ENCODE measurements around the gene NAALAD2.
A peak's percentile ranks its signal among the peaks of the same experiment; 100 is the strongest.
"Not testable (repeated sequence)": the region's sequence is repeated elsewhere in the genome, so short reads cannot be mapped to it uniquely, and the experiment has no call there.

Gene NAALAD2

DNA sequence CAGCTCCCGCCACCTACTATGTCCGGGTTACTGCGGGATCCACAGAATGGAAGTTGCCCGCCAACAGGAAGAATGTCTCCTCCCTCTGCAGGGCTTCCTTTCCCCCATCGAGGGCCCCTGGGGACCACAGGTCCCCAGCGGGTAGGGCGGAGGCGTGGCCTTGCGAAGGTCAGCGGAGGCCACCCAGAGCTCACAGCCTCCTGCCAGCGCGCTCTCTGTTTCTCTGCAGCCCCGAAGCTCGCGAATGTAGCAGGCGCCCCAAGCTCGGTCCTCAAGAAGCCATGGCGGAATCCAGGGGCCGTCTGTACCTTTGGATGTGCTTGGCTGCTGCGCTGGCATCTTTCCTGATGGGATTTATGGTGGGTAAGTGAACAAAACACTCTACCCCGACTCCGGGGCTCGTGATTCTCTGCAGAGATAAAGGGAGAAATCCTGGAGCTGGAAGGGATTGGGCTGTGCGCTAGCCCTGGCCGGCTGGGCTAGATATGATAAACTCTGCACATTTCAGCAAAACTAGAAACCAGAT lies at the start of gene NAALAD2:
Gene NAALAD2, plus strand, starts transcription at position 186 of the 526 bp plus-strand sequence. Its CDS starts 96 bp downstream, at position 282.
- no peaks in the 10 kb centered on the region for H3K9me3 ChIP-seq (ENCODE audit: control insufficient read depth in 1 of 2, low read length in 2 of 2)
- no peaks in the 10 kb centered on the region for H3K4me1 ChIP-seq (ENCODE audit: control insufficient read depth in 1 of 2, insufficient read depth in 2 of 2, low read length in 2 of 2)
- peaks cover 4 to 12% of the 10 kb centered on the region in 2 donors for H3K27me3 ChIP-seq (ENCODE audit: control insufficient read depth in 1 of 2, insufficient read depth in 2 of 2, low read length in 2 of 2)
- no peaks in the 10 kb centered on the region for H3K36me3 ChIP-seq (ENCODE audit: control insufficient read depth in 1 of 2, insufficient read depth in 2 of 2, low read length in 2 of 2)
- H3K9ac ChIP-seq (ENCODE audit: low read depth in 1 of 2, low read length in 2 of 2): no peak within 1 kb of the TSS
- H3K27ac ChIP-seq (ENCODE audit: low read depth, low read length): no peak within 1 kb of the TSS
- H3K4me3 ChIP-seq (ENCODE audit: low read depth in 1 of 2, low read length in 2 of 2): peak within 1 kb of the TSS; percentile 38 to 61

- H3K27ac ChIP-seq (ENCODE audit: low read depth, low read length); H3K4me3 ChIP-seq (ENCODE audit: low read depth in 1 of 2, low read length in 2 of 2); H3K36me3 ChIP-seq (ENCODE audit: control insufficient read depth in 1 of 2, insufficient read depth in 2 of 2, low read length in 2 of 2); H3K4me1 ChIP-seq (ENCODE audit: control insufficient read depth in 1 of 2, insufficient read depth in 2 of 2, low read length in 2 of 2); H3K27me3 ChIP-seq (ENCODE audit: control insufficient read depth in 1 of 2, insufficient read depth in 2 of 2, low read length in 2 of 2); H3K9me3 ChIP-seq (ENCODE audit: control insufficient read depth in 1 of 2, low read length in 2 of 2); H3K9ac ChIP-seq (ENCODE audit: low read depth in 1 of 2, low read length in 2 of 2): not testable (repeated sequence)
Measured at GRCh38 chr11:90085650-90086049, 48.8 kb upstream of the NAALAD2 start, which contains the start of gene UBTFL1. Gene UBTFL1, plus strand, starts transcription at chr11:90085950. Its CDS starts 0 bp downstream, at chr11:90085950.

GRCh38 chr11:90088731-90089130 lies 45.7 kb upstream of the NAALAD2 start:
- not testable (repeated sequence) for H3K4me3 ChIP-seq (ENCODE audit: low read depth in 1 of 2, low read length in 2 of 2); H3K27ac ChIP-seq (ENCODE audit: low read depth, low read length); H3K27me3 ChIP-seq (ENCODE audit: control insufficient read depth in 1 of 2, insufficient read depth in 2 of 2, low read length in 2 of 2); H3K4me1 ChIP-seq (ENCODE audit: control insufficient read depth in 1 of 2, insufficient read depth in 2 of 2, low read length in 2 of 2); H3K36me3 ChIP-seq (ENCODE audit: control insufficient read depth in 1 of 2, insufficient read depth in 2 of 2, low read length in 2 of 2); H3K9me3 ChIP-seq (ENCODE audit: control insufficient read depth in 1 of 2, low read length in 2 of 2); H3K9ac ChIP-seq (ENCODE audit: low read depth in 1 of 2, low read length in 2 of 2)

DNA sequence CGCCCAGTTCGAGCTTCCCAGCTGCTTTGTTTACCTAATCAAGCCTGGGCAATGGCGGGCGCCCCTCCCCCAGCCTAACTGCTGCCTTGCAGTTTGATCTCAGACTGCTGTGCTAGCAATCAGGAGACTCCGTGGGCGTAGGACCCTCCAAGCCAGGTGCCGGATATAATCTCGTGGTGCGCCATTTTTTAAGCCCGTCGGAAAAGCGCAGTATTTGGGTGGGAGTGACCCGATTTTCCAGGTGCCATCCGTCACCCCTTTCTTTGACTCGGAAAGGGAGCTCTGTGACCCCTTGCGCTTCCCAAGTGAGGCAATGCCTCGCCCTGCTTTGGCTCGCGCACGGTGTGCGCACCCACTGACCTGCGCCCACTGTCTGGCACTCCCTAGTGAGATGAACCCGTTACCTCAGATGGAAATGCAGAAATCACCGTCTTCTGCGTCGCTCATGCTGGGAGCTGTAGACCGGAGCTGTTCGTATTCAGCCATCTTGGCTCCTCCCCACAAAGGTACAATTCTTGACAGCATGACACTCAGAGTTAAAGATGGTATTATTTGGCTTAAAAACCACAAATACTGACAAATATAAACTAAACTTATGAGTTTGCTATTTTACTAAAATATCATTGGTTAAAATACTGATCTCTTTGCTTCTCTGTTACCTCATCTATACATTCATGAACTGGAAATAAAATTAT lies 39.1 kb upstream of the NAALAD2 start:
- not testable (repeated sequence) for H3K9ac ChIP-seq (ENCODE audit: low read depth in 1 of 2, low read length in 2 of 2); H3K4me3 ChIP-seq (ENCODE audit: low read depth in 1 of 2, low read length in 2 of 2); H3K27ac ChIP-seq (ENCODE audit: low read depth, low read length); H3K27me3 ChIP-seq (ENCODE audit: control insufficient read depth in 1 of 2, insufficient read depth in 2 of 2, low read length in 2 of 2); H3K4me1 ChIP-seq (ENCODE audit: control insufficient read depth in 1 of 2, insufficient read depth in 2 of 2, low read length in 2 of 2); H3K9me3 ChIP-seq (ENCODE audit: control insufficient read depth in 1 of 2, low read length in 2 of 2); H3K36me3 ChIP-seq (ENCODE audit: control insufficient read depth in 1 of 2, insufficient read depth in 2 of 2, low read length in 2 of 2)

GRCh38 chr11:90098261-90098660 lies 36.2 kb upstream of the NAALAD2 start:
- not testable (repeated sequence) for H3K9ac ChIP-seq (ENCODE audit: low read depth in 1 of 2, low read length in 2 of 2); H3K27me3 ChIP-seq (ENCODE audit: control insufficient read depth in 1 of 2, insufficient read depth in 2 of 2, low read length in 2 of 2); H3K9me3 ChIP-seq (ENCODE audit: control insufficient read depth in 1 of 2, low read length in 2 of 2); H3K36me3 ChIP-seq (ENCODE audit: control insufficient read depth in 1 of 2, insufficient read depth in 2 of 2, low read length in 2 of 2); H3K27ac ChIP-seq (ENCODE audit: low read depth, low read length); H3K4me1 ChIP-seq (ENCODE audit: control insufficient read depth in 1 of 2, insufficient read depth in 2 of 2, low read length in 2 of 2); H3K4me3 ChIP-seq (ENCODE audit: low read depth in 1 of 2, low read length in 2 of 2)

- no peaks in the 10 kb centered on the region for H3K9me3 ChIP-seq (ENCODE audit: control insufficient read depth in 1 of 2, low read length in 2 of 2)
- no peaks in the 10 kb centered on the region for H3K36me3 ChIP-seq (ENCODE audit: control insufficient read depth in 1 of 2, insufficient read depth in 2 of 2, low read length in 2 of 2)
- H3K4me1 ChIP-seq (ENCODE audit: control insufficient read depth in 1 of 2, insufficient read depth in 2 of 2, low read length in 2 of 2): no peaks in the 10 kb centered on the region
- H3K4me3 ChIP-seq (ENCODE audit: low read depth in 1 of 2, low read length in 2 of 2): no peak overlapping the region
- H3K9ac ChIP-seq (ENCODE audit: low read depth in 1 of 2, low read length in 2 of 2): no peak overlapping the region
- H3K27ac ChIP-seq (ENCODE audit: low read depth, low read length): no peak overlapping the region
- H3K27me3 ChIP-seq (ENCODE audit: control insufficient read depth in 1 of 2, insufficient read depth in 2 of 2, low read length in 2 of 2): no peaks in the 10 kb centered on the region
Measured at GRCh38 chr11:90100431-90100830, 34.0 kb upstream of the NAALAD2 start.

- Histone ChIP-seq H3K36me3 (ENCODE audit: control insufficient read depth in 1 of 2, insufficient read depth in 2 of 2, low read length in 2 of 2) (no peaks in the 10 kb centered on the region), H3K9ac (ENCODE audit: low read depth in 1 of 2, low read length in 2 of 2) (no peak overlapping the region), H3K4me3 (ENCODE audit: low read depth in 1 of 2, low read length in 2 of 2) (no peak overlapping the region), H3K4me1 (ENCODE audit: control insufficient read depth in 1 of 2, insufficient read depth in 2 of 2, low read length in 2 of 2) (no peaks in the 10 kb centered on the region), H3K27me3 (ENCODE audit: control insufficient read depth in 1 of 2, insufficient read depth in 2 of 2, low read length in 2 of 2) (no peaks in the 10 kb centered on the region), H3K9me3 (ENCODE audit: control insufficient read depth in 1 of 2, low read length in 2 of 2) (no peaks in the 10 kb centered on the region), H3K27ac (ENCODE audit: low read depth, low read length) (no peak overlapping the region)
Measured at GRCh38 chr11:90113541-90113940, 20.9 kb upstream of the NAALAD2 start.

DNA sequence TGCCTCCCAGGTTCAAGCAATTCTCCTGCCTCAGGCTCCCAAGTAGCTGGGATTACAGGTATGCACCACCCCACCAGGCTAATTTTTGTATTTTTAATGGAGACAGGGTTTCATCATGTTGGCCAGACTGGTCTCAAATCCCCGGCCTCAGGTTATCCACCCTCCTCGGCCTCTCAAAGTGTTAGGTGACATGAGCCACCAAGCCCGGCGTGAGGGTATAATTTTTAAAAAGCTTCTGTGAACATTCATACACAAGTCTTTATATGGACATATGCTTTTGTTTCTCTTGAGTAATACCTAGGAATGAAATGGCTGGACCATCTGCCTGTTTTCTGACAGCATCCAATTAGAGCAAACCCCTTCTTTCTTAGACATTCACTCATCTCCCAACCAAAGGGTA lies 14.3 kb upstream of the NAALAD2 start:
- H3K4me1 ChIP-seq (ENCODE audit: control insufficient read depth in 1 of 2, insufficient read depth in 2 of 2, low read length in 2 of 2): no peaks in the 10 kb centered on the region
- H3K4me3 ChIP-seq (ENCODE audit: low read depth in 1 of 2, low read length in 2 of 2): no peak overlapping the region
- no peaks in the 10 kb centered on the region for H3K27me3 ChIP-seq (ENCODE audit: control insufficient read depth in 1 of 2, insufficient read depth in 2 of 2, low read length in 2 of 2)
- H3K27ac ChIP-seq (ENCODE audit: low read depth, low read length): no peak overlapping the region
- H3K9me3 ChIP-seq (ENCODE audit: control insufficient read depth in 1 of 2, low read length in 2 of 2): no peaks in the 10 kb centered on the region
- no peak overlapping the region for H3K9ac ChIP-seq (ENCODE audit: low read depth in 1 of 2, low read length in 2 of 2)
- H3K36me3 ChIP-seq (ENCODE audit: control insufficient read depth in 1 of 2, insufficient read depth in 2 of 2, low read length in 2 of 2): no peaks in the 10 kb centered on the region

DNA sequence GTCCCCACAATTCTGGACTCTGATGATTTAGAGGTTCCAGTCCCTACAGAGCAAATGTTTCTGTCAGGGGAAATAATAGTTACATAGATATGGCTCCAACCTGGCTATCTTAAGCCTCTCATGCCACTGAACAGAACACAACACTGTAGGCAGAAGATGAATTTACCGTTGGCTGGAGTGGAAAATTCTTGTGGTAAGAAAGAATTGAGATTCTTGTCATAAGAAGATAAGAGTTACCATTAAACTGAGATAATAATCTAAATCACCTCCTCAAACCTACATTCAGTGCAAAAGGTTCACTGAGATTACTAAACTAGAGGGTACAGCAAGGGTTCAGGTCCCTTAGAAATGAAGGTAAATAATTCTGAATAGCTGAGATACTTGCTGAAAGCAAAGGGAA lies 10.1 kb upstream of the NAALAD2 start:
- no peak overlapping the region for H3K4me3 ChIP-seq (ENCODE audit: low read depth in 1 of 2, low read length in 2 of 2)
- no peaks in the 10 kb centered on the region for H3K4me1 ChIP-seq (ENCODE audit: control insufficient read depth in 1 of 2, insufficient read depth in 2 of 2, low read length in 2 of 2)
- no peak overlapping the region for H3K27ac ChIP-seq (ENCODE audit: low read depth, low read length)
- no peaks in the 10 kb centered on the region for H3K27me3 ChIP-seq (ENCODE audit: control insufficient read depth in 1 of 2, insufficient read depth in 2 of 2, low read length in 2 of 2)
- no peaks in the 10 kb centered on the region for H3K9me3 ChIP-seq (ENCODE audit: control insufficient read depth in 1 of 2, low read length in 2 of 2)
- no peaks in the 10 kb centered on the region for H3K36me3 ChIP-seq (ENCODE audit: control insufficient read depth in 1 of 2, insufficient read depth in 2 of 2, low read length in 2 of 2)
- H3K9ac ChIP-seq (ENCODE audit: low read depth in 1 of 2, low read length in 2 of 2): no peak overlapping the region

DNA sequence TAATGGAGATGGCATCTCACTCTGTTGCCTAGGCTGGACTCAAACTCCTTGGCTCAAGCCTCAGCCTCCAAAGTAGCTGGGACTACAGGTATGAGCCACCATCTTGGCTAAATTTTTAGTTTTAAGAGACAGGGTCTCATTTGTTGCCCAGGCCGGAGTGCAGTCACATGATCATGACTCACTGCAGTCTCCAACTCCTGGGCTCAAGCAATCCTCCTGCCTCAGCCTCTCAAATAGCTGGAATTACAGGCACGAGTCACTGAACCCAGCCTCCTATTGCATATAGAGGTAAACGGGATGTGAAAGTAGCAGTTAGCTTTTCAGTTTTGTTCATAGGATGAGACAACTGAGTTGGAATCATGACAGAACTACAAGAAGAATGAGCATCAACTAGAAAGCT lies 9.5 kb upstream of the NAALAD2 start:
- Histone ChIP-seq H3K27ac (ENCODE audit: low read depth, low read length) (no peak overlapping the region), H3K4me1 (ENCODE audit: control insufficient read depth in 1 of 2, insufficient read depth in 2 of 2, low read length in 2 of 2) (no peaks in the 10 kb centered on the region), H3K4me3 (ENCODE audit: low read depth in 1 of 2, low read length in 2 of 2) (no peak overlapping the region), H3K27me3 (ENCODE audit: control insufficient read depth in 1 of 2, insufficient read depth in 2 of 2, low read length in 2 of 2) (no peaks in the 10 kb centered on the region), H3K36me3 (ENCODE audit: control insufficient read depth in 1 of 2, insufficient read depth in 2 of 2, low read length in 2 of 2) (no peaks in the 10 kb centered on the region), H3K9me3 (ENCODE audit: control insufficient read depth in 1 of 2, low read length in 2 of 2) (no peaks in the 10 kb centered on the region), H3K9ac (ENCODE audit: low read depth in 1 of 2, low read length in 2 of 2) (no peak overlapping the region)
